Measurements from ENCODE around the gene PRKAG2.

PRKAG2 gene

DNA sequence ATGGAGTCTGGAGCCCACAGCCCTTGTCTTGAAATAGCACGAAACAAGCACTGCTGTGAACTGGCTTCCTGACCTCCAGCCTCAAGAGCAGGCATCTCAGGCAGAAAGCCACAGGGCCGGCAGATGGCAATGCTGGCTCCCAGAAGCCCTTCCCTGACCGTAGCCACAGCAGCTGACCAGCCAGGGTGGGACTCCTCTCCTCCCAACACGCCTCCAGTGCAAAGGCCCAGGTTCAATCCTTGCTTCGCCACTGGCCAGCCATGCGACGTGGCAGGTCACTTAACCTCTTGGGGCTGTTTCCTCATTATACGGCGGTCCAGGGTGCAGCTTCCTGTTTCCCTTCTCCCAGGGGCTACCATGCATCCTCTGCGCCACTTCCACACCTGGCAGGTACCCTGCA, 12.8 kb downstream of the PRKAG2 start:
- DNase-seq = no peak

DNA sequence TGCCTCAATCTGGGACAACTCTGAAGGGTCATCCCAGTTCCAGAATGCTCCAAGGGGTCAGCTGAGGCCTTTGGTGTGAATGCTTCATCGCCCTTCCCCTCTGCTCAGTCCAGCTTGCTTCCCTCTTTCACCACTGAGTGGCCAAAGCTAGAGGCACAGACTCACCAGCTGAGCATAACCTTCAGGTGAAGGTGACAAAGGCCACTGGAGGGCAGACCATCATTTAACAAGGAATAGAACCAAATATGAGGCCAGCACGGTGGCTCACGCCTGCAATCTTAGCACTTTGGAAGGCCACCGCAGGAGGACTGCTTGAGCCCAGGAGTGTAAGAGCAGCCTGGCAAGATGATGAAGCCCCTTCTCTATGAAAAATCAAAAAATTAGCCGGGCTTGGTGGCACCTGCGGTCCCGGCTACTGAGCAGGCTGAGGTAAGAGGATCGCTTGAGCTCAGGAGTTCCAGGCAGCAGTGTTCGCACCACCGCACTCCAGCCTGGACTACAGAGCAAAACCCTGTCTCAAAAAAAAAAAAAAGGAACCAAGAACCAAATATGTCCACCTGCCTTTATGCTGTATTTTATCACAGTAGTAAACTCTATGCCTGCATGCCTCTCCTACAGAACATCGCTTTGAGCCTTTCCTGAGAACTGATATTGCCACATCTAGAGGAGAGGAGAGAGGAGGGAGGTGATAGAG, 13.4 kb downstream of the PRKAG2 start:
- DNase-seq = no peak

DNA sequence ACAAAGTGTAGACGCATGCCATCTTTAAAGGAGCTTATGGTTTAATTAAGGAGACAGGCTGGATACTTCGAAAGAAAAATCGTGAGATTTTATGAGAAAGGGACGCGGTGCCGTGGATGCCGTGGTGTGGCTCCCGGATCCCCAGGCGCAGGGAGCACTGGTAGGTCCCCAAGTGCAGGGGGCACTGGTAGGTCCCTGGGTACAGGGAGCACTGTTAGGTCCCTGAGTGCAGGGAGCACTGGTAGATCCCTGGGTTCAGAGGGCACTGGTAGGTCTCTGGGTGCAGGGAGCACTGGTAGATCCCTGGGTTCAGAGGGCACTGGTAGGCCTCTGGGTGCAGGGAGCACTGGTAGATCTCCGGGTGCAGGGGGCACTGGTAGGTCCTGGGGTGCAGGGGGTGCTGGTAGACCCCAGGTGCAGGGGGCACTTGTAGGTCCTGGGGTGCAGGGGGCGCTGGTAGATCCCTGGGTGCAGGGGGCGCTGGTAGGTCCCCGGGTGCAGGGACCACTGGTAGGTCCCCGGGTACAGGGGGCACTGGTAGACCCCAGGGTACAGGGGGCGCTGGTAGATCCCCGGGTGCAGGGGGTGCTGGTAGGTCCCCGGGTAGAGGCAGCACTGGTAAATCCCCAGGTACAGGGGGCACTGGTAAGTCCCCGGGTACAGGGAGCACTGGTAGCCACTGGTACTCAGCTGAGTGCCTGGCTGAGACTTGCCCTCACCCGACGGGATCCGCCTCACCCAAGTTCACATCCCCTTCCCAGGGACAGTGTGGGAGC, 14.1 kb downstream of the PRKAG2 start:
- no peak for DNase-seq

DNA sequence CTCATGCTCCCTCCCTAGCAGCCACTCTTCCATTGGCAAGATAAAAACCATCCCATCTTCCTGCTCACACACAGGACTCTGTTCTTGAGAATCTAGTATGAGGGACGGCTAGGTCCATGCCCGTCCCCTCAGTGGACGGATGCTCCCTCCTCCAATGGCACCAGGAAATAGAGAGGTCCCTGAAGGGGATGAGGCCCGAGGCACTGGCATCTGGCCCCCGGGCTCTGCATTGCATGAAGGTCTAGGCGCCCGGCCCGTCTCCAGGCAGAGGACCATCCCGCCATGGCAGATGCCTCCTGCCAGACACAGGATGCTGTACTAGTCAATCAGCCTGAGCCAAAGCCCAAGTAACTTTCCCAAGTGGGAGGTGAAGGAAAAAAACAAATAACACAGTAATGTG, 15.0 kb downstream of the PRKAG2 start:
- DNase-seq = no peak

DNA sequence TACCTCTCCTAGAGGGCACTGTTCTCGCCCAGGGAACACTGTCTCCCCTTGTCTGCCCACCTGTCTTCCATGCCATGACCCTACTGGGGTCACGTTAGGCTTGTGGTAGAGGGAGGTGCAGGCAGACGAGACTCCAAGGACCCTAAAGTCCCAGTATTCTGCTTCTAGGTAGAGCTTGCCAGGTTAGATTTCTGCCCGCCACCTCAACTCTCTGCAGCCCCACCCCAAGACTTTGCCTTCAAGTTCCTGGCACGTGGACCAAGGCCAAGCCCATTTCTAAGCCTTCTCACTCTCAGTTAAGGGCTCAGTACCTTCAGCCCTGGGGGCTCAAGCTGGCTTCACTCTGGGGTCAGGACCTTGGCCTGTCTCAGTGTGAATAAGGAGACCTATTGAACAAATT, 16.1 kb downstream of the PRKAG2 start:
- no peak for DNase-seq

DNA sequence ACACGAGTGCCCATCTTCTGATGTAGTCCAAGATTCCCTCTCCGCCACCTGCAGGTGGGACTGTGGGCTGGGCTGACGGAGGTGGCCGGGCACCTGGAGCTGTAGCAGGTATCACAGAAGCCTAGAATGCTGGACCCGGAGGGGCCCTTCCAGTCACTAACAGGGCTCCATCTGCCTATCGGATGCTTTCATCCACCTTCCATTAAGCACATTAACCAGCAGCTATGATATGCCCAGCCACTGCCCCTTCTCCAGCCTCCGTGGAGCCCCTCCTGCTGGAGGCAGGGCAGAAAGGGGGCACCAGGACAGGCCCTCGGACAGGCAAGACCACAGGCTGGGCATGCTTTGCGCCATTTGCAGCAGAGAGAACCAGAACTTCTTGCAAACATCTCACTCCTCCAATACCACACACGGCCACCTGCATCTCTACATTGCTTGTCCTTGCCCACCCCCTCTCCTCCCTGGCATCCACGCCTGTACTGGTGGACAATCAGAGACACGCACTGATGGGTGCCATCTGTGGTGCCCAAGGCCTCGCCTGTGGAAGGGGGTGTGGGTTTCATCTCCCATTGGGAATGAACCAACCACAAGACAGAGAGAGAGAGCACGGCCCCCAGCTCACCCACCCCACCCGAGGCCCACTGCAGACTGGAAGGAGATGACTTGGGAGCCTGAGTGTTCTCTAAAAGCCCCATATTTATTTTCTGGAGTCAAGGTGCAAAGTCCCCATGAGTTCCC, 16.8 kb downstream of the PRKAG2 start:
- DNase-seq = no peak

DNA sequence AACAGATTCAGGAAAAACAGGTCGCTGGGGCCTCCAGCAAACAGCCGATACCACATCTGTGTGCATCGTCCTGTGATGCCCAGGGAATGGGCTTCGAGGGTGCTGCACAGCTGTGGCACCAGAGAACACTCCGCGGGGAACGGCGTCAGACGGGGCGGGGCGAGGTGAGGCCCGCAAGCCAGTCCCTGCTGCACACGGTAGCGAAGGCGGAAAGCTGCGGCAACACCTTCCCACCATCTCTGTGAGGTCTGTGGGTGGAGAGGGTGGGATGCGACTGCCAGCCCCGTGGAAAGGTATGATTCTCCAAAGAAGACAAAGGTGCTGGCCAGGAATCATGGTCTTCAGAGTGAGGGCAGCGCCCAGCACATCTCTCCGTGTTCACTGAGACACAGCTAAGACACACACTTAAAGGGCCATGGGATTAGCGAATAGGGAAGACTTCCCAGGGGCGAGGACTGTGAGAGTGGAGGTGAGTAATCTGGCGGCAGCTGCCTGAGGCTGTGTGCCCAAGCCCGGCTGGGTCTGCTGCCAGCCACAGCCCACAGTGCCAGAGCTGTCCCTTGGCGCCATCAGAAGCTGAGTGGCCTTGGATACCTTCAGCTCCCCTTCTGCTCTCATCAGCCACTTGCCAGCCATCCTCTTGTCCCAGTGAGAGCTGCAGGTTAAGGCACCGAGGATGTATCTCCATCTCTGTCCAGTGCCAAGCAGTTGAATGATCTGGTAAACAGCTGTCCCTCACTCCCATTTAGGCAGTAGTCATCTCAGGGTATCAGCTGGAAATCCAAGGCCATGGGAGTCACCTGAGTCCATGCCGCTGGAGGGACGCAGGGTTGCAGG, 17.6 kb downstream of the PRKAG2 start:
- no peak for DNase-seq

DNA sequence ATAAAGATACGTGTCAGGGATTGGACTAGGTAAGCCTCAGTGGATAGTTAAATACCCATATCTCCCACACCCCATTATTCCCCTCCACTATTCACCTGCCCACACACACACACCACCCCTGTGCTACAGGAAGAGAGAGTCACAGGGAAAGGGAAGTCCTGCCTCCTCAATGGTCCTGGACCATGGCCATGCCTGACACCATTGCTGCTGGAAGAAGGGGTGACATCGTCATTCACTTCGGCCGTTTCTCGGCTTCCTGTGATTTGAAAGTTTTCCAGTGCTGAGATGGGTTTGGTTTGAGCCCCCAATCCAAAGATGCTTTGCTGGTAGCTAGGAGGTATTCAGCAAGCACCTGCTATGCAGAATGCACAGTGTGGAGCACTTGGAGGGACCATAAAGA, 18.5 kb downstream of the PRKAG2 start:
- DNase-seq = no peak

DNA sequence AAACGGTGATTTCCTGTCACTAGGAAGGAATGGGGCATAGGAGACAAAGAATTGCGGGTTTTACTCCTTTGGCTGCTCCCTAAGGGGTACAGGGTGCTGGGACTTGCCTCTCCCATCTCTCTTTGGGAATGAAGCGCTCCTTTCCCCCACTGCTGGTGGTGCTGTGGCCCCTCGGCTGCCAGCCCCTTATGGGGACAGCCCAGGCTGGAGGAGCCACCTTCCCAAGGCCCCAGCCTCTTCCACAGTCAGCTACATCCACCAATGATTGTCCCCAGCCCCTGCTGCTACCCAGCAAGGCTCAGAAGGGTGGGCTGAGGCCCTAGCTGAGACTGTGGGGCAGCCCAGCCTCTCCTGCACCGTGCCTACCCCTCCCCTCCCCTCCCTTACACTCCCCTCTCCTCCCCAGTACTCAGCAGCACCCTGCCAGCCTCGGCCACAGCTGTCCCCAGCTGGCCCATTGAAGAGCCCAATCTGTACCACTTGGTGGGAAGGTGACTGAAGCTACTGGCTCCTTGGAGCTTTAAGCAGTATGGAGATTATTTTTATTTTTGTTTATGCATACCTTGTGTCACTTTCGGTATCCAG, 19.0 kb downstream of the PRKAG2 start:
- no peak for DNase-seq

DNA sequence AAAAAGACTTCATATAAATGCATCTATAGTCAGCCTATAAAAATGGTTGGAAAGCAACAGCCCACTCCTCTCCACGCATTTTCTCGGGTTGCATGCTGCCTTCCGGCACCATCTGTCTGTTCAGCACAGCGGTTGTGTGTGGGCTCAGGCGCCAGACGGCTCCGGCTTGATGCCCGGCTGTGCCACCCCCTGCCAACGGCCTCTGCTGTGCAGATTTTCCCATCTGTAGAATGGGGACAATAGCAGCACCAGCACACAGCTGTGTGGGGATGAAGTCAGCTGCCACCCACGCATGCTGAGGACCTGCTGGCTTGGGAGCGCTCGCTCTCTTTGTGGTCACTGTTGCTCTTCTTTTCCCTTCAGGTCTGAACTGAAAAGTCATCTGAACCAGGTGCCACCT, 19.5 kb downstream of the PRKAG2 start:
- DNase-seq = no peak

DNA sequence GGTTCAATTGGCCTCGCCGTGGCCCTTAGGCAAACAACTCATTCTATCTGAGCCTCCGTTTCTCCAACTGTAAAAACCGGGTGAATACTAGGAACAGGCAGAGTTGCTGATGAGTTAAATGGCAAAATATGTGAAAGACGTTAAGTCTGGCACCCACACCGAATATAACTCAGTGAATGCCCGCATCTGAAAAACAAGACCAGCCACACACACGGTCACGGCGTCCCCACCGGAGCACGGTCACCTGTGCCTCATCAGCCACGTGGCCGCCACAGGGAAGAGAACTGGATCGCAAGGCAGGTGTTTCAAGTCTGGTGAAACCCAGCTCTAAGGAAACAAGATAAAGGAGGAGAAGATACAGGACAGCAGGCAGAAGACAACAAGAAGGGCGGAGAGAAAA, 20.4 kb downstream of the PRKAG2 start:
- DNase-seq = no peak

DNA sequence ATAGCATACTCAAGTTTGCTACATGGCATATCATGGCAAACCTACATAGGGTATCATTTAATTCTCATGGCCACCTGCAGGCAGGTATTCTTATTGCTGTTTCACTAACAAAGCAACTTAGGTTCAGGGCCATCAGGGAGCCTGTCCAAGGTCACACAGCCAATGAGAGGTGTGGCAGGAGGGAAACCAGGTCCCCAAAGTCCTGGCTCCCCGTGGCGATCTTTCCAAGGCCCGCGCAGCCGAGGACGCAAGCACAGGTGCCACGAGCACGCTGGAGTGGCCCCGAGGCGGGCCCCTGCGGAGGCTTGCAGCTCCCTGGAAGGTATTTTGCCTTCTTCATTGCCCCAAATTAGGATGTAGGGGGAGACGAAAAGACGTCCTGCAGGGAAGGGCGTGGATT, 20.8 kb downstream of the PRKAG2 start:
- no peak for DNase-seq

DNA sequence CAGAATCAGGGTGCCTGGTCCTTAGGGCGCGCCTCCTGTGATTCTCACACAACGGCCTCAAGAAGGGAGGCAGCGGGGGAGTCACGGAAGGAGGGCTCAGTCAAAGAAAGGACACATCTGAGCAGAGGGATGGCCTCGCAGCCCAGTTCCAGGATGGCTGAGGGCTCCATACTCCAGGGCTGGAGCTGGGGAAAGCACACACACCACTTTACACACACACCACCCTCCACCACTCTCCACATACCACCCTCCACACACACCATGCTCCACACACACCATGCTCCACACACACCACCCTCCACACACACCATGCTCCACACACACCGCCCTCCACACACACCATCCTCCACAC, 22.2 kb downstream of the PRKAG2 start:
- DNase-seq = no peak

DNA sequence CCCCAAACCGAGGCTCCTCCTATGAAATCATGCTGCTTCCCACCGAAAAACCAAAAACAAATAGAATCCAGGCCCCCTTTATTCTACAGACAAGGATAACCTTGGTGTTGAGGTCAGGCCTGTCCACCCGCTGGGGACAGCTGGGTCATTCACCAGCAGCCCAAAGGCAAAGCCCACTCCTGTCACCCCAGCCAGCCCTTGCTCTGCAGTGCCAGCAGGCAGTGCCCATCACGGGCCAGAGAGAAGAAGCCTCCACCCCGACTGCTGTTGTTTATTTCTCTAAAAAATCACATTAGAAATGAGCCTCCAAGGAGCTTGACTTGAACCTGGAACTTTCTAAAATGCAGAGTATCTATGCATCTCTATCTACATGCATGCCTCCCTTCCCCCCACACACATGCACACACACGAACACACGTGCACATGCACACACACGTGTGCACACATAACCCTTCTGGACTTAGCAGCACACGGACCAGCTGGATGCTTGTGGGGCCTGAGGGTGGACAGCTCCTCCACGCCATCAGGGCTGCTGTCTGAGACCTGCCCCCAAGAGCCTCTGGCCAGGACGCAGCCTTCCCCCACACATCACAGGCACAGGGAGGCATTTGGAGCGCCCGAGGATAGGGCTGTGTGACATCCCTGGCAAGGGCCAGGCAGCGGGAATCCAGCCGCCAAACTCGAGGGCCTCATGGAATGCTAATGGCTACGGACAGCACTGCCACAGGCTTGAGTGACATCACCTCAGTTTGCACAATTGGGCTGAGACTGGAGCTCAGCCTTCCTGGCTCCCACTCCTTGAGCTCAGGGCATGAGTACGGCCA, 22.8 kb downstream of the PRKAG2 start:
- DNase-seq = peak; percentile 60

DNA sequence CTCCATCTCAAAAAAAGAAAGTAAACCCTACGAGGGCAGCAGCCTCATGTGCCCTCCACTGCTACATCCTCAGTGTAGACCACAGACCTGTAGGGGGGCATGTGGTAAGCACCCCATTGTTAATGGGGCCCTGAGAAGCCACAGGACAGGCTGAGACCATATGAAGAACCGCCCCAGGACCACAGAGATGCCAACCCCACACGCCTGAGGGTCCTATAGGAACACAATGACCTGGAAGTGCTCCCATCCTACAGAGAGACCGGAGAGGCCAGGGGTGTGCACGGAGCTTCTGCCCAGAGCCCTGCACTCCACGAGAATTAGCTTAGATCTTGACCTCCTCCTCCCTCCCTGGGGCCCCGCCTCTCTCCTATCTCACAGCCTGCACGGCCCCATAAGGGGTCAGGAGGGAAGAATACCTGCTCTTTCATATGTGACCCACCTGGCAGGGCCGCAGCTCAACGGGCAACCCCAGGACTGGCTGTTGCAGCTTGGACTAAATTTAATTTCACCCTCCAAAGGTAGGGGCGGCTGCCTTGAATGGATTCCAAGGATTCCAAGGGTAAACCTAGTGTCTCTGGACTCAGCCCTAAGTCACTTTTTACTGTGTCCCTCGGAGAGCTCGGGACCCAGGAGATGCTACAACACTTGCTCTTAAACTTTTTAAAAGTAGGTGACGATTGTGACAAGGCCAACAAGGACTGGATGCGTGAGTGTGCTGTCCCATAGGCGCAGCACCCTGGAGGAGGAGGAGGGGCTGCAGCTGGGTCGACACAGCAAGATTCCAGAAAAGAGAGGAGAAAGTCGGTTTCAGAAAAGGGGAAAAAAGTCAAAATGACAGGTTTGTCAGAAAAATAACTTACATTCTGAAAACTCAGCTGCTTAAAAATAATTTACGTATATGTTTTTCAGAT, 24.2 kb downstream of the PRKAG2 start:
- no peak for DNase-seq

DNA sequence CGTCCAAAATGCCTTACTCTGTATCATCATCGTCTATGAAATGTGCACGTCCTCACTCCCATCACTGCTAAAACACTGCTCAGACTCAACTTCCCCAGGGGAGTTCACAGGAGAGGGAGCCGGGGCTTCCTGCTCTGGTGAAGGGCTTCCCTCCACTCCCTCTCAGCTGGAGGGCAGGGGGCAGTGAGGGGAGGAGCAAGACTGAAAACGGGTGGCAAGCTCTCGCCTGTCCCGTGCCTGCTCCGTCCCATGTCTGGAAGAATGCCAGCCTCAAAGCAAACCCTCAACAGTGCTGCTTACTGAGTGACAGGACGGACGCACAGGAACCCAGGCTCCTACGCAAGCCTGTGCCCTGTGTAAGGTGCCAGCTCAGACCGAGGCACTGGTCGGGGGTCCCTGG, 25.1 kb downstream of the PRKAG2 start:
- DNase-seq = no peak

DNA sequence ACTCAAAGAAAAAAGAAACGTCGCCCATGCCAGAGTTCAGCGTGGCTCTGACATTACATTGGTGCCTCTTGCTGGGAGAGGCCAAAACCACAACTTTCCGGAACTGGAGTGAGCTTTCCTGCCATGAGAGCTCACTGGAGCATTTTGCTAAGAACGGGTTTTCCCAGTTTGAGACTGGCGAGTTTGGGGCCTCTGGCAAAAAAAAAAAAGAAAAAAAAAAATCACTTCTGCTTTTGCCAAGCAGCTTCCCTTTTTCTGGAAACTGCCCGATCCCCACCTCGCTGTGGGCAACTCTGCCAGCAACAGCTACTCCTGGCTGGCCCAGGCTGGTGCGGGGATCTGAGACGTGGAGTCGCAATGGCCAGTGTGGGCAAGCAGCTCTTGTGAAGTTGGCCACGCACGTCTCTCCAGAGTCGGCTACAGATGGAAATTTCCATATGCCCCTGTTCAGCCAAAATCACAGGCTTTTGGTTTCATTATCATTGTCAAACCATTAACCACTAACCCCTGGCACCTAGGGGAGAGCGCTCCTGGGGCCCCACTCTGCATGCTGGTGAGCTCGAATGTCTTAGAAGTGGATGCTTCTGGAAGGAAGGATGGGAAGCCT, 25.7 kb downstream of the PRKAG2 start:
- no peak for DNase-seq

DNA sequence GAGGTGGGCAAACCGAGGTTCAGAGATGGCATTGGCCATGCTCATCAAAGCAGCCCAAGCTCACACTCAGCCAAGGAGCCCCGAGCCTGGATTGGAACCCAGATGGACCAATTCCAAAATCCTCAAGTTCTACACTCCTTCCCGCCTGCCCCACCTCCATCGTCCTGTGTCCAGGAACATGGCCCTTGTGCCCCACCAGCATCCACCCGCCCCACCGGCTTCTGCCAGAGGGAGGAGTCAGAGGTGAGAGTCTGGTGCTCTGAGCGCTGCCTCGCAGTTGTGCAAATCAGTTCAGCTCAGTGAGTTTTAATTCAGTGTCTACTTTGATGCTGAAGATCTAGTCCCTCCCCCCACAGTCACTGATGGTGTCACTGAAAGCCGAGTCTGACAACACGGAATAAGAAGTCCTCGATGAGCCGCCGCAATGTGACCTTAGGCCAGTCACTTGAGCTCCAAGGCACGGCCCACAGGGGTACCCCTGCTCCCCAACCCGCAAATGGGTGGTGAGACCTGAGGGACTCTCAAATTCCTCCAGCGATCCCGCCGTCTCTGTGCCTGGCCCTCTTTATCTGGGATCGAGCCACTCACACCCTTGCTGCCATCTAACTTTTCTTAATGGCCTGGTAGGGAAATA, 26.3 kb downstream of the PRKAG2 start:
- DNase-seq = no peak

DNA sequence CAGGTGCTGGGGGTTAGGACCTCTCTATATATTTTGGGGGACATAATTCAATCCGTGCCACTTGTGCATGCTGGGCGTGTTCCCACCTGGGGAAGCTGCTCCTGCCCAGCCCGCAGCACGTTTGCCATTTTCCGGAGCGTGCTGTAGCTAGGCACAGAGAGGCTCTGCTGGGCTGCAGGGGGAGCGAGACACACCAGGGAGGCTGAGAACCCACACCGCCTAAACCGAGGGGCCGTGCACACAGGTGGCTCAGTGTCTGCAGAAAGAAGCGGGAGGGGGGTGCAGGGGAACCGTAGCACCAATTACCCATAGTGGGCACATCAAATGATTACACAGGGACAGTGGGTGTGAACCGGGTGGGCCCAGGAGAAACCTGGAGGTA, 27.0 kb downstream of the PRKAG2 start:
- no peak for DNase-seq
